Calu3 (cell line): Measurements from ENCODE around the gene ARHGEF3. TPM values are rescaled to one million over a fixed set of nuclear protein-coding genes. Genes with fewer than 3 reads are reported as not detected.
A peak's percentile ranks its signal among the peaks of the same experiment; 100 is the strongest.

Experiments
- BruUV-seq: library from RNA; stranded (reverse); fragments of 400-500 nt; replicated peaks from 2 replicates; lab custom pipeline; 2021; lab: Mats Ljungman, UMichigan
- CTCF ChIA-PET: fragments of 300-600 bp; sonication (Branson Sonifier 250); formaldehyde crosslinking; loops from one replicate; lab custom pipeline; 2022; ENCODE audit warnings: antibody characterized with exemption; lab: Charles Lee
- DNase-seq: peaks from one replicate; pipeline ENCODE4 v3.0.0; 2022
- H3K27ac Mint-ChIP-seq: one replicate; pipeline ENCODE4 v1.8.0; 2022; ENCODE audit warnings: mixed read lengths; ENCODE audit not compliant: unreplicated experiment
- H3K27me3 Mint-ChIP-seq: one replicate; pipeline ENCODE4 v1.8.0; 2022; ENCODE audit warnings: mixed read lengths; ENCODE audit not compliant: unreplicated experiment
- H3K36me3 Mint-ChIP-seq: one replicate; pipeline ENCODE4 v1.8.0; 2022; ENCODE audit warnings: mild to moderate bottlenecking, moderate library complexity, mixed read lengths; ENCODE audit not compliant: insufficient read depth, unreplicated experiment
- H3K4me1 Mint-ChIP-seq: one replicate; pipeline ENCODE4 v1.8.0; 2022; ENCODE audit warnings: mild to moderate bottlenecking, low read depth, mixed read lengths; ENCODE audit not compliant: unreplicated experiment
- H3K4me3 Mint-ChIP-seq: one replicate; pipeline ENCODE4 v1.8.0; 2022; ENCODE audit warnings: mild to moderate bottlenecking, low read depth, moderate library complexity, mixed read lengths; ENCODE audit not compliant: unreplicated experiment
- H3K9me3 Mint-ChIP-seq: one replicate; pipeline ENCODE4 v1.8.0; 2022; ENCODE audit warnings: low read depth, mixed read lengths; ENCODE audit not compliant: unreplicated experiment
- CTCF ChIP-seq: fragments of 200-600 bp; IDR thresholded peaks from one replicate; pipeline ENCODE4 v1.8.0; 2022; ENCODE audit warnings: antibody characterized with exemption; ENCODE audit not compliant: unreplicated experiment
- intact Hi-C: fragments of 100-400 bp; cut with micrococcal nuclease; formaldehyde crosslinking; loops from one replicate; pipeline ENCODE4 v1.10.0; 2022; ENCODE audit not compliant: unreplicated experiment
- total RNA-seq: library from RNA; stranded (reverse); gene quantifications from 2 replicates; pipeline ENCODE4 v1.2.3, GENCODE V29; 2022

ARHGEF3 gene
- total RNA-seq, 1 experiment from 2014 or later = 21.8 TPM

- H3K9me3 Mint-ChIP-seq = no peaks in the 10 kb centered on the region
- BruUV-seq = no TSS peak
- H3K4me3 Mint-ChIP-seq = no peak overlapping the region
- H3K27ac Mint-ChIP-seq = no peak overlapping the region
- intact Hi-C loops = no loop called here
- no peaks in the 10 kb centered on the region for H3K4me1 Mint-ChIP-seq
- peak; percentile 20 for DNase-seq
- no peak for TF ChIP-seq CTCF
- H3K36me3 Mint-ChIP-seq = no peaks in the 10 kb centered on the region
- CTCF ChIA-PET = interaction anchor here (1.1 kb wide), 1 partner anchor 10 kb away, joined by 9 read pairs; the partner anchor contains the start of gene ARHGEF3
- H3K27me3 Mint-ChIP-seq = no peaks in the 10 kb centered on the region
Observed at GRCh38 chr3:56810577-56811545, 9.1 kb upstream of the ARHGEF3 start.

GRCh38 chr3:56806407-56806806 is 4.7 kb upstream of the ARHGEF3 start:
- no TSS peak for BruUV-seq
- Mint-ChIP-seq H3K27ac (no peak overlapping the region), H3K36me3 (peaks cover 12% of the 10 kb centered on the region), H3K4me1 (peaks cover 4% of the 10 kb centered on the region), H3K27me3 (no peaks in the 10 kb centered on the region), H3K4me3 (no peak overlapping the region), H3K9me3 (no peaks in the 10 kb centered on the region)
- TF ChIP-seq CTCF = no peak
- DNase-seq = no peak
- CTCF ChIA-PET = no interaction called here
- intact Hi-C loops = no loop called here

- Mint-ChIP-seq H3K4me3 (peak overlapping the region; percentile 75), H3K4me1 (peaks cover 10% of the 10 kb centered on the region), H3K27me3 (no peaks in the 10 kb centered on the region), H3K27ac (no peak overlapping the region), H3K9me3 (no peaks in the 10 kb centered on the region), H3K36me3 (peaks cover 16% of the 10 kb centered on the region)
- intact Hi-C loops = loop anchor here (1.0 to 2.0 kb wide), 2 partner anchors 100 to 190 kb away; no protein-coding TSS in a partner anchor
- BruUV-seq = no TSS peak
- no peak for TF ChIP-seq CTCF
- no peak for DNase-seq
- CTCF ChIA-PET = no interaction called here
Observed at GRCh38 chr3:56802790-56803189, 1.0 kb upstream of the ARHGEF3 start.

- intact Hi-C loops = loop anchor here (1.0 to 2.0 kb wide), 2 partner anchors 100 to 190 kb away; no protein-coding TSS in a partner anchor
- CTCF ChIA-PET = interaction anchor here (0.8 to 1.5 kb wide), 8 partner anchors 14 to 190 kb away, joined by 3 to 12 read pairs (median 6); no protein-coding TSS in a partner anchor
- Mint-ChIP-seq H3K27ac (no peak overlapping the region), H3K4me3 (peak overlapping the region; percentile 75), H3K4me1 (peaks cover 10% of the 10 kb centered on the region), H3K27me3 (no peaks in the 10 kb centered on the region), H3K9me3 (no peaks in the 10 kb centered on the region), H3K36me3 (peaks cover 16% of the 10 kb centered on the region)
- no TSS peak for BruUV-seq
- DNase-seq = no peak
- no peak for TF ChIP-seq CTCF
Observed at GRCh38 chr3:56802378-56802745, 613 bp upstream of the ARHGEF3 start.
